SHP77 (cell line): ENCODE data around the gene AARS1.
"Not testable (repeated sequence)": the region's sequence is repeated elsewhere in the genome, so short reads cannot be mapped to it uniquely, and the experiment has no call there.

Experiments used
- DNase-seq, 2 experiments: peaks; one replicate each; lab custom pipeline; 2025; lab: John Stamatoyannopoulos, UW

AARS1 gene

GRCh38 chr16:70289229-70290094 is at the start of gene AARS1:
AARS1 (minus strand) TSS chr16:70289506; CDS start chr16:70282763, 6,743 bp downstream.
- DNase-seq, result peak; percentile 100

GRCh38 chr16:70337814-70338213 is 48.5 kb upstream of the AARS1 start:
- DNase-seq, result no peak

GRCh38 chr16:70332728-70333127 is 43.4 kb upstream of the AARS1 start:
- peak in 1 of 2 experiments; percentile 25 for DNase-seq

GRCh38 chr16:70331588-70332358 is 42.5 kb upstream of the AARS1 start:
- no peak for DNase-seq

- no peak for DNase-seq
Measured at GRCh38 chr16:70331091-70331490, 41.8 kb upstream of the AARS1 start.

GRCh38 chr16:70324998-70325747 is 35.9 kb upstream of the AARS1 start:
- no peak for DNase-seq

- no peak for DNase-seq
Measured at GRCh38 chr16:70320121-70320520, 30.8 kb upstream of the AARS1 start.

GRCh38 chr16:70307726-70308125 is 18.4 kb upstream of the AARS1 start:
- DNase-seq, result not testable (repeated sequence)

GRCh38 chr16:70306880-70307279 is 17.6 kb upstream of the AARS1 start:
- no peak for DNase-seq

- DNase-seq, result no peak
Measured at GRCh38 chr16:70304892-70305448, 15.7 kb upstream of the AARS1 start.

- no peak for DNase-seq
Measured at GRCh38 chr16:70302745-70303144, 13.4 kb upstream of the AARS1 start.

GRCh38 chr16:70301121-70301520 is 11.8 kb upstream of the AARS1 start:
- DNase-seq, result no peak

- DNase-seq, result peak; percentile 85 to 93
Measured at GRCh38 chr16:70298988-70299938, 10.0 kb upstream of the AARS1 start, which contains the start of gene DDX19B. DDX19B (plus strand) TSS chr16:70299186; CDS start chr16:70299298, 112 bp downstream.

GRCh38 chr16:70295634-70296033 is 6.3 kb upstream of the AARS1 start:
- DNase-seq, result no peak

GRCh38 chr16:70294385-70295025 is 5.2 kb upstream of the AARS1 start:
- no peak for DNase-seq

GRCh38 chr16:70292148-70292547 is 2.8 kb upstream of the AARS1 start:
- DNase-seq, result not testable (repeated sequence)

- DNase-seq, result no peak
Measured at GRCh38 chr16:70290949-70291519, 1.7 kb upstream of the AARS1 start.

- not testable (repeated sequence) for DNase-seq
Measured at GRCh38 chr16:70287304-70287971, 1.9 kb downstream of the AARS1 start.

- DNase-seq, result no peak
Measured at GRCh38 chr16:70276392-70276791, 12.9 kb downstream of the AARS1 start.
